Adipose tissue (tissue), 3 donors: ENCODE measurements around the gene ZKSCAN5. TPM values are rescaled to one million over a fixed set of nuclear protein-coding genes. Genes with fewer than 3 reads are reported as not detected.
"Not testable (repeated sequence)": the region's sequence is repeated elsewhere in the genome, so short reads cannot be mapped to it uniquely, and the experiment has no call there.

Experiments used
- H3K27ac ChIP-seq: one replicate; pipeline ENCODE4 v1.5.1; 2013; ENCODE audit warnings: low read depth, low read length
- WGBS, 3 donors: extraction: QIAGEN DNeasy Blood & Tissue Kit; methylation state at CpG; one replicate each; pipeline ENCODE4 v1.1.7; 2013; 5-methylcytosine and 5-hydroxymethylcytosine counted together
- polyA plus RNA-seq, 3 donors: library from polyadenylated mRNA; stranded (reverse); fragments of 200-250 nt; gene quantifications; one replicate each; pipeline ENCODE4 v1.2.3, GENCODE V29; 2013
- donor health status: healthy with polysubstance abuse.
- donor health status: Bipolar disorder and iron deficiency.
- donor health status: healthy.

Gene ZKSCAN5
- polyA plus RNA-seq, 3 donors = 1.7 to 3.7 (median 2.8) TPM

- WGBS, 3 donors = 63 to 71% (median 68%) methylated on average over 3 of the region's 3 CpGs
- no peak overlapping the region for H3K27ac ChIP-seq
These were observed 13.6 kb upstream of the ZKSCAN5 start for GRCh38 chr7:99490878-99491277.

- no peak overlapping the region for H3K27ac ChIP-seq
- 97 to 100% (median 99%) methylated on average over 6 of the region's 6 CpGs for WGBS, 3 donors
These were observed 10.6 kb upstream of the ZKSCAN5 start for GRCh38 chr7:99493823-99494222.

GRCh38 chr7:99497766-99498545, 6.5 kb upstream of the ZKSCAN5 start:
- no peak overlapping the region for H3K27ac ChIP-seq
- WGBS, 3 donors = 76 to 79% (median 78%) methylated on average over 6 of the region's 6 CpGs

GRCh38 chr7:99498546-99498944, 5.9 kb upstream of the ZKSCAN5 start:
- WGBS, 3 donors = 56 to 75% (median 70%) methylated on average over 11 of the region's 11 CpGs
- H3K27ac ChIP-seq = no peak overlapping the region

GRCh38 chr7:99499371-99499720, 5.1 kb upstream of the ZKSCAN5 start:
- 0 to 1% (median 0%) methylated on average over 14 of the region's 14 CpGs for WGBS, 3 donors
- H3K27ac ChIP-seq = peak overlapping the region; percentile 95

- WGBS, 3 donors = 0 to 1% (median 1%) methylated on average over 68 of the region's 68 CpGs
- H3K27ac ChIP-seq = peak within 1 kb of the TSS; percentile 95
These were observed 4.5 kb upstream of the ZKSCAN5 start, which contains the start of gene ZNF394 for GRCh38 chr7:99499721-99500636. TSS of gene ZNF394 (minus strand) at chr7:99500281. CDS start at chr7:99500093, 188 bp downstream.

- H3K27ac ChIP-seq = no peak overlapping the region
- WGBS, 3 donors = 43 to 51% (median 48%) methylated on average over 16 of the region's 16 CpGs
These were observed 3.8 kb upstream of the ZKSCAN5 start for GRCh38 chr7:99500637-99501009.

GRCh38 chr7:99501236-99501635, 3.2 kb upstream of the ZKSCAN5 start:
- 89 to 96% (median 90%) methylated on average over 12 of the region's 12 CpGs for WGBS, 3 donors
- H3K27ac ChIP-seq = not testable (repeated sequence)

GRCh38 chr7:99504281-99504602, 220 bp upstream of the ZKSCAN5 start:
- 9 to 10% (median 9%) methylated on average over 19 of the region's 19 CpGs for WGBS, 3 donors
- no peak overlapping the region for H3K27ac ChIP-seq

GRCh38 chr7:99505324-99505662, 831 bp downstream of the ZKSCAN5 start:
- 1 to 2% (median 2%) methylated on average over 11 of the region's 11 CpGs for WGBS, 3 donors

GRCh38 chr7:99514050-99514449, 9.6 kb downstream of the ZKSCAN5 start:
- 90 to 97% (median 97%) methylated on average over 1 of the region's 1 CpG for WGBS, 3 donors
- no peak overlapping the region for H3K27ac ChIP-seq

More at GRCh38 chr7:99505324-99505662, 831 bp downstream of the ZKSCAN5 start:
- no peak overlapping the region for H3K27ac ChIP-seq

- H3K27ac ChIP-seq = no peak overlapping the region
- WGBS, 3 donors = 88 to 96% (median 94%) methylated on average over 3 of the region's 3 CpGs
These were observed 16.9 kb downstream of the ZKSCAN5 start for GRCh38 chr7:99521399-99521798.

GRCh38 chr7:99525713-99526440, 21.4 kb downstream of the ZKSCAN5 start:
- no peak overlapping the region for H3K27ac ChIP-seq
- 94 to 97% (median 96%) methylated on average over 21 of the region's 21 CpGs for WGBS, 3 donors

- 98% methylated on average over 12 of the region's 12 CpGs for WGBS, 3 donors
- no peak overlapping the region for H3K27ac ChIP-seq
These were observed 26.9 kb downstream of the ZKSCAN5 start for GRCh38 chr7:99531354-99531765.

- 94 to 98% (median 95%) methylated on average over 2 of the region's 2 CpGs for WGBS, 3 donors
- no peak overlapping the region for H3K27ac ChIP-seq
These were observed 31.2 kb downstream of the ZKSCAN5 start for GRCh38 chr7:99535667-99536066.

GRCh38 chr7:99539213-99539811, 34.9 kb downstream of the ZKSCAN5 start:
- H3K27ac ChIP-seq = no peak overlapping the region
- WGBS, 3 donors = 76 to 79% (median 78%) methylated on average over 7 of the region's 7 CpGs

GRCh38 chr7:99540542-99540941, 36.1 kb downstream of the ZKSCAN5 start:
- 92 to 94% (median 94%) methylated on average over 5 of the region's 5 CpGs for WGBS, 3 donors
- H3K27ac ChIP-seq = no peak overlapping the region

- WGBS, 3 donors = 89 to 93% (median 92%) methylated on average over 9 of the region's 9 CpGs
- H3K27ac ChIP-seq = no peak overlapping the region
These were observed 36.8 kb downstream of the ZKSCAN5 start for GRCh38 chr7:99541212-99541611.
